ENCODE results near the gene CDH24.

GRCh38 chr14:23044840-23045239, 12.5 kb downstream of the CDH24 start:
- TF ChIP-seq EZH2 (IDR thresholded peaks at IDR 0.05; ENCODE audit: insufficient read depth, poor library complexity, severe bottlenecking) (no peak), EZH2phosphoT487 (IDR thresholded peaks at IDR 0.05; ENCODE audit: insufficient read depth, low read depth) (no peak)

All from GM23248 (cell line).